DOHH2 (cell line): Measurements from ENCODE around the gene NEDD1.

Experiments used
- H3F3A ChIP-seq: fragments of 200-600 bp; sonication (generic), shearing (Covaris generic); 2 replicates; pipeline ENCODE4 v1.6.0; 2016; ENCODE audit warnings: antibody characterized with exemption, mild to moderate bottlenecking; ENCODE audit not compliant: control insufficient read depth, insufficient read depth
- H3K27ac ChIP-seq: fragments of 200-600 bp; sonication (generic); 2 replicates; pipeline ENCODE4 v1.5.1; 2014; ENCODE audit warnings: low read depth, mild to moderate bottlenecking, low read length, moderate library complexity
- H3K27me3 ChIP-seq: fragments of 200-600 bp; sonication (generic); 2 replicates; pipeline ENCODE4 v1.6.1; 2014; ENCODE audit warnings: mild to moderate bottlenecking, low read length, mixed read lengths; ENCODE audit not compliant: control insufficient read depth
- H3K36me3 ChIP-seq: fragments of 200-600 bp; sonication (generic); 2 replicates; pipeline ENCODE4 v1.6.1; 2014; ENCODE audit warnings: mild to moderate bottlenecking, low read length, moderate library complexity, mixed read lengths; ENCODE audit not compliant: control insufficient read depth
- H3K4me1 ChIP-seq: fragments of 200-600 bp; sonication (generic); 2 replicates; pipeline ENCODE4 v1.6.1; 2014; ENCODE audit warnings: mild to moderate bottlenecking, low read length, mixed read lengths; ENCODE audit not compliant: control insufficient read depth
- H3K4me2 ChIP-seq: fragments of 200-600 bp; sonication (generic); 2 replicates; pipeline ENCODE4 v1.6.0; 2014; ENCODE audit warnings: mild to moderate bottlenecking, low read length, moderate library complexity
- H3K4me3 ChIP-seq: fragments of 200-600 bp; sonication (generic); 2 replicates; pipeline ENCODE4 v1.5.1; 2014; ENCODE audit warnings: mild to moderate bottlenecking, low read length, mixed read lengths
- H3K79me2 ChIP-seq: fragments of 200-600 bp; sonication (generic); 2 replicates; pipeline ENCODE4 v1.6.1; 2014; ENCODE audit warnings: mild to moderate bottlenecking, low read length, mixed read lengths; ENCODE audit not compliant: control insufficient read depth
- H3K9me2 ChIP-seq: fragments of 200-600 bp; sonication (generic); replicated peaks from 2 replicates; pipeline ENCODE4 v1.6.1; 2014; ENCODE audit warnings: mild to moderate bottlenecking, low read length, mixed read lengths; ENCODE audit not compliant: control insufficient read depth
- H3K9me3 ChIP-seq: fragments of 200-600 bp; sonication (generic); 2 replicates; pipeline ENCODE4 v1.6.1; 2014; ENCODE audit warnings: antibody characterized with exemption, low read length, mixed read lengths; ENCODE audit not compliant: control insufficient read depth, insufficient read depth
- H4K20me1 ChIP-seq: fragments of 200-600 bp; sonication (generic); 2 replicates; pipeline ENCODE4 v1.6.0; 2014; ENCODE audit warnings: low read depth, mild to moderate bottlenecking, antibody characterized with exemption, low read length, moderate library complexity; ENCODE audit not compliant: control insufficient read depth, insufficient read depth
- EZH2phosphoT487 ChIP-seq: fragments of 200-600 bp; sonication (generic); IDR thresholded peaks from 2 replicates; pipeline ENCODE4 v1.6.1; 2017; ENCODE audit warnings: borderline replicate concordance, mild to moderate bottlenecking, antibody characterized with exemption, low read length, moderate library complexity, mixed read lengths
- TF ChIP-seq, protein P1 (sequence below): fragments of 200-600 bp; sonication (generic); IDR thresholded peaks from one replicate; pipeline ENCODE4 v1.5.1; 2014; ENCODE audit warnings: antibody characterized with exemption, mild to moderate bottlenecking, low read depth, low read length; ENCODE audit not compliant: poor library complexity, severe bottlenecking

NEDD1 gene

GRCh38 chr12:96982671-96983070, 75.6 kb downstream of the NEDD1 start:
- Histone ChIP-seq H3K79me2 (no peaks in the 10 kb centered on the region), H4K20me1 (no peaks in the 10 kb centered on the region), H3K9me3 (no peaks in the 10 kb centered on the region), H3K36me3 (no peaks in the 10 kb centered on the region), H3K4me3 (no peak overlapping the region), H3K4me1 (no peaks in the 10 kb centered on the region), H3F3A (no peaks in the 10 kb centered on the region), H3K9me2 (no peaks in the 10 kb centered on the region), H3K27me3 (no peaks in the 10 kb centered on the region; the same call in 1 of the 2 replicates), H3K4me2 (no peak overlapping the region), H3K27ac (no peak overlapping the region)
- TF ChIP-seq EZH2phosphoT487: no peak
- TF ChIP-seq, protein P1, sequence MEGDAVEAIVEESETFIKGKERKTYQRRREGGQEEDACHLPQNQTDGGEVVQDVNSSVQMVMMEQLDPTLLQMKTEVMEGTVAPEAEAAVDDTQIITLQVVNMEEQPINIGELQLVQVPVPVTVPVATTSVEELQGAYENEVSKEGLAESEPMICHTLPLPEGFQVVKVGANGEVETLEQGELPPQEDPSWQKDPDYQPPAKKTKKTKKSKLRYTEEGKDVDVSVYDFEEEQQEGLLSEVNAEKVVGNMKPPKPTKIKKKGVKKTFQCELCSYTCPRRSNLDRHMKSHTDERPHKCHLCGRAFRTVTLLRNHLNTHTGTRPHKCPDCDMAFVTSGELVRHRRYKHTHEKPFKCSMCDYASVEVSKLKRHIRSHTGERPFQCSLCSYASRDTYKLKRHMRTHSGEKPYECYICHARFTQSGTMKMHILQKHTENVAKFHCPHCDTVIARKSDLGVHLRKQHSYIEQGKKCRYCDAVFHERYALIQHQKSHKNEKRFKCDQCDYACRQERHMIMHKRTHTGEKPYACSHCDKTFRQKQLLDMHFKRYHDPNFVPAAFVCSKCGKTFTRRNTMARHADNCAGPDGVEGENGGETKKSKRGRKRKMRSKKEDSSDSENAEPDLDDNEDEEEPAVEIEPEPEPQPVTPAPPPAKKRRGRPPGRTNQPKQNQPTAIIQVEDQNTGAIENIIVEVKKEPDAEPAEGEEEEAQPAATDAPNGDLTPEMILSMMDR: no peak

DNA sequence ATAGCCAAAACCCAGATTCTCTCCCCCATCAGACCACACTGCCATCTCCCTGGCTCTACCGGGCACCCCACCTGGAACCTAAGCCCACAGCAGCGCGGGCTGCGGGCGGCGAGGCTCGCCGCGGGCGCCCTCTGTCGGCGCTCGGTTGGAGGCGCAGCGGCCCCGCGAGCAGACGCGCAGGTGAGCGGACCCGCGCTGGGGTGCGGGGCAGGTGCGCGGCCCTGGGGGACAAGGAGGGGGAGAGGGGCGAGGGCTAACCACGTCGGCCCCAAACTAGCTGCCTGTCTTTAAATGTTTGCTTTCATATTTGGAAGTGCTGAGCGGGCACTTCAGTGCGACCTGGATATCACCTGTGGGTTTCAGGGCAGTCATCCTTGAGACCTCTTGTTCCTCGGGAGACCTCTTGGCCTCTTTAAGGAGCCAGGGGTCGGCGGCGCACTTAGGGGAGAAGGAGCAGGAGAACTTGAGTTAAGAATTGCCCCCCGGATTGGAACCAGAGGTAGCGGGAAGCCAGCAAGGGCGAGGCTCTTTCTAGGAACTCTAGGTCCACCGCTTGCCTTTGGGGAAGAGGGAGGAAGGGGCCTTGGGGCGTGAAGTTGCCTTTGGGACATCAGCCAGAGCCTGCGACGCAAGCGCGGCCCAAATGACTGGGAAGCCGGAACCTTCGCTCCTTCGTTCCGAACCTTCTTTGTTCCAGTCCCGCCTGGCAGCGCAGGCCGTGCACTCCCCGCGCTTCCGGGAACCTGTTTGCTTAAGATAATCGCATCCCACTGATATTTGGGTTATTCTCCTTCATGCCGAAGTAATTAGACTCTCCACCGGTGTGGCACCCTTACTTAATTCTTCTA, 78.7 kb downstream of the NEDD1 start:
- Histone ChIP-seq H3K27me3 (peaks cover 4% of the 10 kb centered on the region), H4K20me1 (no peaks in the 10 kb centered on the region), H3K4me1 (no peaks in the 10 kb centered on the region), H3K79me2 (no peaks in the 10 kb centered on the region), H3K27ac (no peak overlapping the region), H3K4me2 (no peak overlapping the region), H3K9me2 (no peaks in the 10 kb centered on the region), H3K9me3 (no peaks in the 10 kb centered on the region), H3K4me3 (no peak overlapping the region), H3F3A (no peaks in the 10 kb centered on the region), H3K36me3 (no peaks in the 10 kb centered on the region)
- TF ChIP-seq, protein P1: peak; percentile 91
- no peak for TF ChIP-seq EZH2phosphoT487

GRCh38 chr12:96986883-96987523, 79.9 kb downstream of the NEDD1 start:
- H3K27ac ChIP-seq: no peak overlapping the region
- H3K4me3 ChIP-seq: no peak overlapping the region
- H3K9me3 ChIP-seq: no peaks in the 10 kb centered on the region
- no peaks in the 10 kb centered on the region for H3K9me2 ChIP-seq
- H3K27me3 ChIP-seq: peaks cover 4% of the 10 kb centered on the region
- H3K36me3 ChIP-seq: no peaks in the 10 kb centered on the region
- H3F3A ChIP-seq: no peaks in the 10 kb centered on the region
- H3K4me2 ChIP-seq: no peak overlapping the region
- no peak for TF ChIP-seq EZH2phosphoT487
- TF ChIP-seq, protein P1: peak; percentile 27
- no peaks in the 10 kb centered on the region for H3K79me2 ChIP-seq
- no peaks in the 10 kb centered on the region for H4K20me1 ChIP-seq
- no peaks in the 10 kb centered on the region for H3K4me1 ChIP-seq
